Measurements from ENCODE around the gene IRX3. TPM values are rescaled to one million over a fixed set of nuclear protein-coding genes. Genes with fewer than 3 reads are reported as not detected.

IRX3 gene
- total RNA-seq, 2 donors from 2014 or later, result 15.6 to 16.4 TPM

GRCh38 chr16:54305080-54305479 lies 18.5 kb upstream of the IRX3 start:
- Histone ChIP-seq H3K9ac (ENCODE audit: extremely low read depth, low read length, poor library complexity, severe bottlenecking) (no peak overlapping the region), H3K27me3 (ENCODE audit: control insufficient read depth, insufficient read depth, low read length, poor library complexity, severe bottlenecking) (no peaks in the 10 kb centered on the region), H3K4me1 (ENCODE audit: control insufficient read depth, insufficient read depth, low read length) (no peaks in the 10 kb centered on the region), H3K9me3 (ENCODE audit: control insufficient read depth, low read length) (no peaks in the 10 kb centered on the region), H3K4me3 (ENCODE audit: low read length) (no peak overlapping the region), H3K27ac (ENCODE audit: low read depth, low read length) (no peak overlapping the region), H3K36me3 (ENCODE audit: control insufficient read depth, insufficient read depth, low read length) (no peaks in the 10 kb centered on the region)
- Mint-ChIP-seq H3K27me3 (ENCODE audit: insufficient read depth) (peaks cover 44% of the 10 kb centered on the region), H3K36me3 (ENCODE audit: low read depth) (no peaks in the 10 kb centered on the region), H3K4me3 (no peak overlapping the region), H3K9me3 (no peaks in the 10 kb centered on the region), H3K27ac (no peak overlapping the region), H3K4me1 (no peaks in the 10 kb centered on the region)
- WGBS, 2 experiments (ENCODE audit: insufficient coverage in 1 of 2, insufficient read length in 1 of 2), result 83 to 86% methylated on average over 1 to 3 of the region's 3 CpGs
- no peak for TF ChIP-seq CTCF (conservative IDR thresholded peaks at IDR 0.05)
- no peak for DNase-seq

GRCh38 chr16:54303613-54304012 lies 17.0 kb upstream of the IRX3 start:
- Mint-ChIP-seq H3K27ac (no peak overlapping the region), H3K4me3 (no peak overlapping the region), H3K36me3 (ENCODE audit: low read depth) (no peaks in the 10 kb centered on the region), H3K9me3 (no peaks in the 10 kb centered on the region), H3K4me1 (peaks cover 3% of the 10 kb centered on the region), H3K27me3 (ENCODE audit: insufficient read depth) (peaks cover 42% of the 10 kb centered on the region)
- WGBS, 2 experiments (ENCODE audit: insufficient coverage in 1 of 2, insufficient read length in 1 of 2), result 92 to 95% methylated on average over 4 to 8 of the region's 8 CpGs
- Histone ChIP-seq H3K4me1 (ENCODE audit: control insufficient read depth, insufficient read depth, low read length) (peaks cover 4% of the 10 kb centered on the region), H3K4me3 (ENCODE audit: low read length) (no peak overlapping the region), H3K9ac (ENCODE audit: extremely low read depth, low read length, poor library complexity, severe bottlenecking) (no peak overlapping the region), H3K9me3 (ENCODE audit: control insufficient read depth, low read length) (no peaks in the 10 kb centered on the region), H3K27ac (ENCODE audit: low read depth, low read length) (no peak overlapping the region), H3K27me3 (ENCODE audit: control insufficient read depth, insufficient read depth, low read length, poor library complexity, severe bottlenecking) (no peaks in the 10 kb centered on the region), H3K36me3 (ENCODE audit: control insufficient read depth, insufficient read depth, low read length) (no peaks in the 10 kb centered on the region)
- no peak for DNase-seq
- TF ChIP-seq CTCF (conservative IDR thresholded peaks at IDR 0.05), result no peak

- no peak overlapping the region for H3K27ac Mint-ChIP-seq
- peaks cover 13% of the 10 kb centered on the region for H3K9me3 ChIP-seq (ENCODE audit: control insufficient read depth, low read length)
- H3K4me1 Mint-ChIP-seq, result peaks cover 4% of the 10 kb centered on the region
- H3K36me3 ChIP-seq (ENCODE audit: control insufficient read depth, insufficient read depth, low read length), result no peaks in the 10 kb centered on the region
- no peak overlapping the region for H3K9ac ChIP-seq (ENCODE audit: extremely low read depth, low read length, poor library complexity, severe bottlenecking)
- no peak overlapping the region for H3K4me3 Mint-ChIP-seq
- no peak overlapping the region for H3K4me3 ChIP-seq (ENCODE audit: low read length)
- peaks cover 2% of the 10 kb centered on the region for H3K36me3 Mint-ChIP-seq (ENCODE audit: low read depth)
- TF ChIP-seq CTCF (conservative IDR thresholded peaks at IDR 0.05), result no peak
- peaks cover 18% of the 10 kb centered on the region for H3K9me3 Mint-ChIP-seq
- peaks cover 44% of the 10 kb centered on the region for H3K27me3 Mint-ChIP-seq (ENCODE audit: insufficient read depth)
- no peak overlapping the region for H3K27ac ChIP-seq (ENCODE audit: low read depth, low read length)
- no peak for DNase-seq
- 93 to 97% methylated on average over 3 of the region's 3 CpGs for WGBS, 2 experiments (ENCODE audit: insufficient coverage in 1 of 2, insufficient read length in 1 of 2)
- H3K4me1 ChIP-seq (ENCODE audit: control insufficient read depth, insufficient read depth, low read length), result peaks cover 4% of the 10 kb centered on the region
- H3K27me3 ChIP-seq (ENCODE audit: control insufficient read depth, insufficient read depth, low read length, poor library complexity, severe bottlenecking), result peaks cover 21% of the 10 kb centered on the region
Measured at GRCh38 chr16:54297154-54297553, 10.6 kb upstream of the IRX3 start.
